Measurements from ENCODE around the gene PVALEF. TPM values are rescaled to one million over a fixed set of nuclear protein-coding genes. Genes with fewer than 3 reads are reported as not detected.

PVALEF gene
- total RNA-seq, 2 experiments from 2014 or later: not detected

GRCh38 chr17:81191646-81192045 is 26.3 kb downstream of the PVALEF start:
- no peak for ATAC-seq
- CTCF ChIA-PET: no interaction called here

GRCh38 chr17:81192386-81193050 is 27.2 kb downstream of the PVALEF start:
- ChIA-PET CTCF (no interaction called here), POLR2A (no interaction called here)
- Mint-ChIP-seq H3K4me3 (no peak overlapping the region), H3K4me1 (no peaks in the 10 kb centered on the region), H3K27ac (no peak overlapping the region), H3K27me3 (no peaks in the 10 kb centered on the region), H3K36me3 (ENCODE audit: low read depth) (no peaks in the 10 kb centered on the region), H3K9me3 (ENCODE audit: low read depth) (no peaks in the 10 kb centered on the region)
- intact Hi-C loops (cut with DNase I, micrococcal nuclease): no loop called here
- no peak for ATAC-seq
- no peak for DNase-seq

More at GRCh38 chr17:81191646-81192045, 26.3 kb downstream of the PVALEF start:
- Mint-ChIP-seq H3K9me3 (ENCODE audit: low read depth) (no peaks in the 10 kb centered on the region), H3K27me3 (no peaks in the 10 kb centered on the region), H3K36me3 (ENCODE audit: low read depth) (no peaks in the 10 kb centered on the region), H3K4me3 (no peak overlapping the region), H3K4me1 (no peaks in the 10 kb centered on the region), H3K27ac (no peak overlapping the region)
- DNase-seq: no peak
- POLR2A ChIA-PET: no interaction called here
- intact Hi-C loops (cut with DNase I, micrococcal nuclease): no loop called here

- H3K27me3 Mint-ChIP-seq: no peaks in the 10 kb centered on the region
- intact Hi-C loops (cut with DNase I, micrococcal nuclease): no loop called here
These were observed 27.7 kb downstream of the PVALEF start for GRCh38 chr17:81193051-81193410.

GRCh38 chr17:81193470-81194224 is 28.3 kb downstream of the PVALEF start:
- ATAC-seq (no peak), DNase-seq (no peak)
- no peak overlapping the region for H3K4me3 Mint-ChIP-seq
- H3K27me3 Mint-ChIP-seq: no peaks in the 10 kb centered on the region
- ChIA-PET POLR2A (no interaction called here), CTCF (no interaction called here)
- no peaks in the 10 kb centered on the region for H3K4me1 Mint-ChIP-seq
- intact Hi-C loops (cut with DNase I, micrococcal nuclease): no loop called here
- no peaks in the 10 kb centered on the region for H3K9me3 Mint-ChIP-seq (ENCODE audit: low read depth)
- no peaks in the 10 kb centered on the region for H3K36me3 Mint-ChIP-seq (ENCODE audit: low read depth)
- H3K27ac Mint-ChIP-seq: no peak overlapping the region

More at GRCh38 chr17:81193051-81193410, 27.7 kb downstream of the PVALEF start:
- no peak overlapping the region for H3K27ac Mint-ChIP-seq
- no peaks in the 10 kb centered on the region for H3K4me1 Mint-ChIP-seq
- no peaks in the 10 kb centered on the region for H3K36me3 Mint-ChIP-seq (ENCODE audit: low read depth)
- CTCF ChIA-PET: no interaction called here
- no peak overlapping the region for H3K4me3 Mint-ChIP-seq
- no peaks in the 10 kb centered on the region for H3K9me3 Mint-ChIP-seq (ENCODE audit: low read depth)
- DNase-seq: no peak
- ATAC-seq: no peak
- POLR2A ChIA-PET: no interaction called here

- no peaks in the 10 kb centered on the region for H3K36me3 Mint-ChIP-seq (ENCODE audit: low read depth)
- ChIA-PET CTCF (no interaction called here), POLR2A (no interaction called here)
- no peak overlapping the region for H3K4me3 Mint-ChIP-seq
- no peaks in the 10 kb centered on the region for H3K4me1 Mint-ChIP-seq
- no peak for ATAC-seq
- H3K27me3 Mint-ChIP-seq: no peaks in the 10 kb centered on the region
- no peaks in the 10 kb centered on the region for H3K9me3 Mint-ChIP-seq (ENCODE audit: low read depth)
- intact Hi-C loops (cut with DNase I, micrococcal nuclease): no loop called here
- no peak overlapping the region for H3K27ac Mint-ChIP-seq
- DNase-seq: no peak
These were observed 29.0 kb downstream of the PVALEF start for GRCh38 chr17:81194225-81194760.

GRCh38 chr17:81194941-81195901 is 29.9 kb downstream of the PVALEF start:
- Mint-ChIP-seq H3K9me3 (ENCODE audit: low read depth) (no peaks in the 10 kb centered on the region), H3K4me3 (no peak overlapping the region)
- POLR2A ChIA-PET: no interaction called here

GRCh38 chr17:81195941-81196495 is 30.7 kb downstream of the PVALEF start:
- Mint-ChIP-seq H3K27me3 (no peaks in the 10 kb centered on the region), H3K27ac (no peak overlapping the region), H3K36me3 (ENCODE audit: low read depth) (no peaks in the 10 kb centered on the region), H3K4me1 (no peaks in the 10 kb centered on the region), H3K9me3 (ENCODE audit: low read depth) (no peaks in the 10 kb centered on the region), H3K4me3 (no peak overlapping the region)
- DNase-seq (no peak), ATAC-seq (no peak)
- CTCF ChIA-PET: no interaction called here
- POLR2A ChIA-PET: no interaction called here
- intact Hi-C loops (cut with DNase I, micrococcal nuclease): no loop called here

More at GRCh38 chr17:81194941-81195901, 29.9 kb downstream of the PVALEF start:
- Mint-ChIP-seq H3K27me3 (no peaks in the 10 kb centered on the region), H3K4me1 (no peaks in the 10 kb centered on the region), H3K27ac (no peak overlapping the region), H3K36me3 (ENCODE audit: low read depth) (no peaks in the 10 kb centered on the region)
- no peak for DNase-seq
- no peak for ATAC-seq
- CTCF ChIA-PET: no interaction called here
- intact Hi-C loops (cut with DNase I, micrococcal nuclease): no loop called here

- Mint-ChIP-seq H3K27ac (no peak overlapping the region), H3K27me3 (no peaks in the 10 kb centered on the region), H3K4me3 (no peak overlapping the region), H3K36me3 (ENCODE audit: low read depth) (no peaks in the 10 kb centered on the region), H3K4me1 (no peaks in the 10 kb centered on the region), H3K9me3 (ENCODE audit: low read depth) (no peaks in the 10 kb centered on the region)
- ChIA-PET CTCF (no interaction called here), POLR2A (no interaction called here)
- intact Hi-C loops (cut with DNase I, micrococcal nuclease): no loop called here
- DNase-seq: no peak
- ATAC-seq: no peak
These were observed 31.4 kb downstream of the PVALEF start for GRCh38 chr17:81196505-81197408.

- ChIA-PET POLR2A (no interaction called here), CTCF (no interaction called here)
- H3K4me1 Mint-ChIP-seq: no peaks in the 10 kb centered on the region
- H3K36me3 Mint-ChIP-seq (ENCODE audit: low read depth): no peaks in the 10 kb centered on the region
- intact Hi-C loops (cut with DNase I, micrococcal nuclease): no loop called here
- no peak for ATAC-seq
- no peak overlapping the region for H3K27ac Mint-ChIP-seq
- H3K4me3 Mint-ChIP-seq: no peak overlapping the region
- no peaks in the 10 kb centered on the region for H3K9me3 Mint-ChIP-seq (ENCODE audit: low read depth)
- H3K27me3 Mint-ChIP-seq: no peaks in the 10 kb centered on the region
- no peak for DNase-seq
These were observed 32.1 kb downstream of the PVALEF start for GRCh38 chr17:81197409-81197795.

- ChIA-PET POLR2A (no interaction called here), CTCF (no interaction called here)
- Mint-ChIP-seq H3K4me1 (no peaks in the 10 kb centered on the region), H3K27me3 (no peaks in the 10 kb centered on the region), H3K9me3 (ENCODE audit: low read depth) (no peaks in the 10 kb centered on the region), H3K36me3 (ENCODE audit: low read depth) (no peaks in the 10 kb centered on the region), H3K27ac (no peak overlapping the region), H3K4me3 (no peak overlapping the region)
- no peak for DNase-seq
- intact Hi-C loops (cut with DNase I, micrococcal nuclease): no loop called here
- ATAC-seq: no peak
These were observed 32.7 kb downstream of the PVALEF start for GRCh38 chr17:81197831-81198490.
